Osteoblast (primary cell): Measurements from ENCODE around the gene CYB5R2. TPM values are rescaled to one million over a fixed set of nuclear protein-coding genes. Genes with fewer than 3 reads are reported as not detected.

ENCODE experiments used
- DNase-seq: peaks from one replicate; pipeline ENCODE4 v3.0.0; 2011; ENCODE audit warnings: low spot score, mixed read lengths; ENCODE audit not compliant: insufficient read length; ENCODE audit errors: missing footprints
- H2AFZ ChIP-seq: 2 replicates; pipeline ENCODE4 v1.6.0; 2011; ENCODE audit warnings: mild to moderate bottlenecking, low read length
- H3K27ac ChIP-seq: 2 replicates; pipeline ENCODE4 v1.5.1; 2011; ENCODE audit warnings: mild to moderate bottlenecking, low read depth, low read length, moderate library complexity
- H3K27me3 ChIP-seq: 2 replicates; pipeline ENCODE4 v1.6.0; 2012; ENCODE audit warnings: mild to moderate bottlenecking, control low read depth, inconsistent platforms, low read length, moderate library complexity; ENCODE audit not compliant: insufficient read depth
- H3K36me3 ChIP-seq: 2 replicates; pipeline ENCODE4 v1.5.1; 2011; ENCODE audit warnings: mild to moderate bottlenecking, low read length, control low read depth, moderate library complexity; ENCODE audit not compliant: insufficient read depth
- H3K4me1 ChIP-seq: 2 replicates; pipeline ENCODE4 v1.5.1; 2011; ENCODE audit warnings: mild to moderate bottlenecking, low read length, control low read depth, moderate library complexity; ENCODE audit not compliant: insufficient read depth
- H3K4me2 ChIP-seq: 2 replicates; pipeline ENCODE4 v1.6.0; 2011; ENCODE audit warnings: mild to moderate bottlenecking, low read length; ENCODE audit not compliant: insufficient read depth
- H3K4me3 ChIP-seq: fragments of 200-600 bp; sonication (generic); 3 replicates; pipeline ENCODE4 v1.5.1; 2012; ENCODE audit warnings: mild to moderate bottlenecking, low read length, inconsistent platforms; ENCODE audit not compliant: insufficient read depth
- H3K79me2 ChIP-seq: 2 replicates; pipeline ENCODE4 v1.6.0; 2012; ENCODE audit warnings: mild to moderate bottlenecking, low read length, control low read depth, inconsistent platforms; ENCODE audit not compliant: insufficient read depth
- H3K9me3 ChIP-seq: 2 replicates; pipeline ENCODE4 v1.5.1; 2011; ENCODE audit warnings: low read depth, low read length, control low read depth
- H4K20me1 ChIP-seq: 2 replicates; pipeline ENCODE4 v1.6.0; 2012; ENCODE audit warnings: mild to moderate bottlenecking, low read length, control low read depth; ENCODE audit not compliant: insufficient read depth
- CTCF ChIP-seq: IDR thresholded peaks from 2 replicates; pipeline ENCODE4 v1.5.1; 2011; ENCODE audit warnings: mild to moderate bottlenecking, low read depth, low read length, moderate library complexity; ENCODE audit errors: extremely low read depth
- total RNA-seq: library from RNA; depleted of rRNA; stranded (reverse); fragments of >200 nt; gene quantifications from 2 replicates; pipeline ENCODE4 v1.2.3, GENCODE V29; 2012

The CYB5R2 gene
- total RNA-seq, 1 donor = 14.8 TPM

GRCh38 chr11:7668464-7668863, 4.8 kb downstream of the CYB5R2 start:
- Histone ChIP-seq H3K27ac (no peak overlapping the region), H3K4me2 (no peak overlapping the region), H2AFZ (no peak overlapping the region), H4K20me1 (no peaks in the 10 kb centered on the region), H3K9me3 (no peaks in the 10 kb centered on the region), H3K4me1 (peaks cover 7% of the 10 kb centered on the region), H3K4me3 (no peak overlapping the region), H3K27me3 (no peaks in the 10 kb centered on the region), H3K36me3 (no peaks in the 10 kb centered on the region), H3K79me2 (no peaks in the 10 kb centered on the region)
- no peak for TF ChIP-seq CTCF
- DNase-seq = peak; percentile 59

- Histone ChIP-seq H3K4me1 (no peaks in the 10 kb centered on the region), H3K79me2 (no peaks in the 10 kb centered on the region), H3K9me3 (no peaks in the 10 kb centered on the region), H3K4me2 (no peak overlapping the region), H3K4me3 (no peak overlapping the region), H4K20me1 (no peaks in the 10 kb centered on the region), H3K27ac (no peak overlapping the region), H3K36me3 (no peaks in the 10 kb centered on the region), H3K27me3 (no peaks in the 10 kb centered on the region), H2AFZ (no peak overlapping the region)
- peak; percentile 75 for DNase-seq
- no peak for TF ChIP-seq CTCF
These were observed 5.8 kb downstream of the CYB5R2 start for GRCh38 chr11:7667460-7667859.

GRCh38 chr11:7666292-7666866, 6.9 kb downstream of the CYB5R2 start:
- DNase-seq = peak; percentile 54
- Histone ChIP-seq H3K4me3 (no peak overlapping the region), H2AFZ (no peak overlapping the region), H3K36me3 (no peaks in the 10 kb centered on the region), H4K20me1 (no peaks in the 10 kb centered on the region), H3K27ac (no peak overlapping the region), H3K4me1 (no peaks in the 10 kb centered on the region), H3K79me2 (no peaks in the 10 kb centered on the region), H3K9me3 (no peaks in the 10 kb centered on the region), H3K4me2 (no peak overlapping the region), H3K27me3 (no peaks in the 10 kb centered on the region)
- TF ChIP-seq CTCF = no peak

- Histone ChIP-seq H4K20me1 (no peaks in the 10 kb centered on the region), H3K27ac (no peak overlapping the region), H3K36me3 (no peaks in the 10 kb centered on the region), H3K79me2 (no peaks in the 10 kb centered on the region), H2AFZ (no peak overlapping the region), H3K4me1 (no peaks in the 10 kb centered on the region), H3K9me3 (no peaks in the 10 kb centered on the region), H3K27me3 (no peaks in the 10 kb centered on the region), H3K4me3 (no peak overlapping the region), H3K4me2 (no peak overlapping the region)
- TF ChIP-seq CTCF = peak; percentile 81
- peak; percentile 96 for DNase-seq
These were observed 7.6 kb downstream of the CYB5R2 start for GRCh38 chr11:7665473-7666291.
